H1 (cell line): ENCODE measurements around the gene TM4SF20. TPM values are rescaled to one million over a fixed set of nuclear protein-coding genes. Genes with fewer than 3 reads are reported as not detected.

ENCODE experiments used
- CEBPB ChIP-seq: IDR thresholded peaks from 2 replicates; pipeline ENCODE4 v1.6.1; 2012; ENCODE audit warnings: low read depth, low read length
- CHD2 ChIP-seq: IDR thresholded peaks from 2 replicates; pipeline ENCODE4 v1.6.1; 2012; ENCODE audit warnings: low read length, improper control_type of control experiment
- EZH2 ChIP-seq: fragments of 200-600 bp; sonication (generic); IDR thresholded peaks from 2 replicates; pipeline ENCODE4 v1.7.1; 2012; ENCODE audit warnings: low read depth, mild to moderate bottlenecking, moderate library complexity, low read length, inconsistent platforms; ENCODE audit not compliant: severe bottlenecking
- RFX5 ChIP-seq: IDR thresholded peaks from 2 replicates; pipeline ENCODE4 v1.6.1; 2011; ENCODE audit warnings: low read depth, low read length, improper control_type of control experiment, borderline replicate concordance
- polyA plus RNA-seq, 7 experiments: library from polyadenylated mRNA; depleted of rRNA in 3 of 7; stranded (reverse) in 5 of 7; unstranded in 2 of 7; fragments of >200 nt in 5 of 7; fragments of 200-250 nt in 2 of 7; gene quantifications; 1 replicate in 5 of 7; 2 replicates in 1 of 7; 4 replicates in 1 of 7; pipeline versions ENCODE4 v1.2.1 to v1.2.3, GENCODE V29; 2011 to 2013; ENCODE audit warnings: missing spikeins in 2 of 7, mixed read lengths in 2 of 7
- total RNA-seq: library from RNA; stranded (reverse); fragmentation: NEBNext Ultra II Directional; extraction: Animal tissue kit (Norgen Biotek cat#: 25700); gene quantifications from 2 replicates; pipeline ENCODE4 v1.2.1, GENCODE V29; 2021

TM4SF20 gene
- total and polyA plus RNA-seq, 2 of the 8 experiments (the other 6 are each of a cell fraction or from before 2014, with no cell fraction given), result not detected

- no peak for TF ChIP-seq EZH2
- no peak for TF ChIP-seq CEBPB
- TF ChIP-seq RFX5, result no peak
- TF ChIP-seq CHD2, result no peak
Observed at GRCh38 chr2:227414846-227415245, 35.7 kb upstream of the TM4SF20 start (continued).
